Activated naive CD8-positive, alpha-beta T cell treated with anti-CD3 and anti-CD28 coated beads for 36 hours (primary cell): ENCODE measurements around the gene SPR. TPM values are rescaled to one million over a fixed set of nuclear protein-coding genes. Genes with fewer than 3 reads are reported as not detected.
"Not testable (repeated sequence)": the region's sequence is repeated elsewhere in the genome, so short reads cannot be mapped to it uniquely, and the experiment has no call there.

Experiments used
- DNase-seq: peaks from one replicate; pipeline ENCODE4 v3.0.0; 2021
- H3K27ac Mint-ChIP-seq: one replicate; pipeline ENCODE4 v1.8.0; 2022; ENCODE audit warnings: mild to moderate bottlenecking, moderate library complexity, mixed read lengths
- H3K27me3 Mint-ChIP-seq: one replicate; pipeline ENCODE4 v1.8.0; 2022; ENCODE audit warnings: mild to moderate bottlenecking, mixed read lengths
- H3K36me3 Mint-ChIP-seq: one replicate; pipeline ENCODE4 v1.8.0; 2021; ENCODE audit warnings: mild to moderate bottlenecking, mixed read lengths
- H3K4me1 Mint-ChIP-seq: one replicate; pipeline ENCODE4 v1.8.0; 2021; ENCODE audit warnings: mixed read lengths
- H3K4me3 Mint-ChIP-seq: one replicate; pipeline ENCODE4 v1.8.0; 2022; ENCODE audit warnings: mild to moderate bottlenecking, moderate library complexity, mixed read lengths
- H3K9me3 Mint-ChIP-seq: one replicate; pipeline ENCODE4 v1.8.0; 2022; ENCODE audit warnings: mixed read lengths
- total RNA-seq, 2 experiments: library from RNA; stranded (reverse); gene quantifications; one replicate each; pipeline ENCODE4 v1.2.3, GENCODE V29; 2021

The SPR gene
- total RNA-seq, 2 experiments from 2014 or later = 13.9 TPM

- no peak for DNase-seq
- H3K9me3 Mint-ChIP-seq = no peaks in the 10 kb centered on the region
- no peak overlapping the region for H3K4me3 Mint-ChIP-seq
- H3K27me3 Mint-ChIP-seq = peaks cover 48% of the 10 kb centered on the region
- peaks cover 3% of the 10 kb centered on the region for H3K36me3 Mint-ChIP-seq
- no peak overlapping the region for H3K27ac Mint-ChIP-seq
- no peaks in the 10 kb centered on the region for H3K4me1 Mint-ChIP-seq
Measured at GRCh38 chr2:72896446-72896845, 9.2 kb downstream of the SPR start.

- Mint-ChIP-seq H3K4me3 (no peak overlapping the region), H3K27me3 (peaks cover 48% of the 10 kb centered on the region), H3K9me3 (no peaks in the 10 kb centered on the region), H3K36me3 (no peaks in the 10 kb centered on the region), H3K4me1 (no peaks in the 10 kb centered on the region), H3K27ac (no peak overlapping the region)
- DNase-seq = no peak
Measured at GRCh38 chr2:72897785-72898584, 10.8 kb downstream of the SPR start.

GRCh38 chr2:72898585-72898906 is 11.3 kb downstream of the SPR start:
- no peaks in the 10 kb centered on the region for H3K36me3 Mint-ChIP-seq
- no peaks in the 10 kb centered on the region for H3K4me1 Mint-ChIP-seq
- no peak overlapping the region for H3K4me3 Mint-ChIP-seq
- peaks cover 47% of the 10 kb centered on the region for H3K27me3 Mint-ChIP-seq
- H3K27ac Mint-ChIP-seq = no peak overlapping the region
- no peak for DNase-seq
- no peaks in the 10 kb centered on the region for H3K9me3 Mint-ChIP-seq

- no peaks in the 10 kb centered on the region for H3K36me3 Mint-ChIP-seq
- DNase-seq = no peak
- H3K9me3 Mint-ChIP-seq = no peaks in the 10 kb centered on the region
- H3K27me3 Mint-ChIP-seq = peaks cover 47% of the 10 kb centered on the region
- H3K27ac Mint-ChIP-seq = no peak overlapping the region
- H3K4me1 Mint-ChIP-seq = no peaks in the 10 kb centered on the region
- no peak overlapping the region for H3K4me3 Mint-ChIP-seq
Measured at GRCh38 chr2:72900191-72900825, 13.1 kb downstream of the SPR start.

- Mint-ChIP-seq H3K4me3 (no peak overlapping the region), H3K27ac (no peak overlapping the region), H3K27me3 (peaks cover 48% of the 10 kb centered on the region), H3K36me3 (no peaks in the 10 kb centered on the region), H3K4me1 (no peaks in the 10 kb centered on the region), H3K9me3 (no peaks in the 10 kb centered on the region)
- DNase-seq = no peak
Measured at GRCh38 chr2:72901426-72901825, 14.2 kb downstream of the SPR start.

- not testable (repeated sequence) for H3K27ac Mint-ChIP-seq, H3K9me3 Mint-ChIP-seq, H3K4me1 Mint-ChIP-seq, H3K36me3 Mint-ChIP-seq, DNase-seq, H3K4me3 Mint-ChIP-seq
- peaks cover 79% of the 10 kb centered on the region for H3K27me3 Mint-ChIP-seq
Measured at GRCh38 chr2:72907369-72907768, 20.2 kb downstream of the SPR start.

- no peak for DNase-seq
- Mint-ChIP-seq H3K27ac (no peak overlapping the region), H3K9me3 (no peaks in the 10 kb centered on the region), H3K36me3 (no peaks in the 10 kb centered on the region), H3K4me3 (no peak overlapping the region), H3K4me1 (no peaks in the 10 kb centered on the region), H3K27me3 (peaks cover 78% of the 10 kb centered on the region)
Measured at GRCh38 chr2:72908741-72909140, 21.5 kb downstream of the SPR start.

GRCh38 chr2:72911256-72911655 is 24.0 kb downstream of the SPR start:
- no peaks in the 10 kb centered on the region for H3K36me3 Mint-ChIP-seq
- peaks cover 14% of the 10 kb centered on the region for H3K4me1 Mint-ChIP-seq
- H3K9me3 Mint-ChIP-seq = no peaks in the 10 kb centered on the region
- peaks cover 84% of the 10 kb centered on the region for H3K27me3 Mint-ChIP-seq
- H3K27ac Mint-ChIP-seq = no peak overlapping the region
- no peak for DNase-seq
- H3K4me3 Mint-ChIP-seq = no peak overlapping the region

GRCh38 chr2:72913486-72914205 is 26.4 kb downstream of the SPR start:
- H3K27ac Mint-ChIP-seq = no peak overlapping the region
- H3K9me3 Mint-ChIP-seq = no peaks in the 10 kb centered on the region
- no peaks in the 10 kb centered on the region for H3K36me3 Mint-ChIP-seq
- H3K27me3 Mint-ChIP-seq = peaks cover 81% of the 10 kb centered on the region
- peaks cover 22% of the 10 kb centered on the region for H3K4me1 Mint-ChIP-seq
- H3K4me3 Mint-ChIP-seq = no peak overlapping the region
- no peak for DNase-seq

- Mint-ChIP-seq H3K4me1 (peaks cover 23% of the 10 kb centered on the region), H3K4me3 (no peak overlapping the region), H3K36me3 (no peaks in the 10 kb centered on the region)
Measured at GRCh38 chr2:72914206-72914559, 27.0 kb downstream of the SPR start.

GRCh38 chr2:72914589-72915319 is 27.5 kb downstream of the SPR start:
- DNase-seq = no peak
- Mint-ChIP-seq H3K27me3 (peaks cover 83% of the 10 kb centered on the region), H3K27ac (no peak overlapping the region), H3K4me1 (peaks cover 26% of the 10 kb centered on the region), H3K36me3 (no peaks in the 10 kb centered on the region), H3K4me3 (peak overlapping the region; percentile 57), H3K9me3 (no peaks in the 10 kb centered on the region)

More at GRCh38 chr2:72914206-72914559, 27.0 kb downstream of the SPR start:
- H3K27ac Mint-ChIP-seq = no peak overlapping the region
- peaks cover 83% of the 10 kb centered on the region for H3K27me3 Mint-ChIP-seq
- no peaks in the 10 kb centered on the region for H3K9me3 Mint-ChIP-seq
- DNase-seq = no peak

- DNase-seq = no peak
- no peaks in the 10 kb centered on the region for H3K36me3 Mint-ChIP-seq
- peaks cover 82% of the 10 kb centered on the region for H3K27me3 Mint-ChIP-seq
- H3K27ac Mint-ChIP-seq = no peak overlapping the region
- no peaks in the 10 kb centered on the region for H3K9me3 Mint-ChIP-seq
- H3K4me3 Mint-ChIP-seq = peak overlapping the region; percentile 57
- H3K4me1 Mint-ChIP-seq = peaks cover 26% of the 10 kb centered on the region
Measured at GRCh38 chr2:72915320-72915906, 28.2 kb downstream of the SPR start.

- H3K27me3 Mint-ChIP-seq = peaks cover 82% of the 10 kb centered on the region
- H3K4me1 Mint-ChIP-seq = peaks cover 28% of the 10 kb centered on the region
- DNase-seq = peak; percentile 72
- no peaks in the 10 kb centered on the region for H3K9me3 Mint-ChIP-seq
- H3K4me3 Mint-ChIP-seq = peak overlapping the region; percentile 66
- no peaks in the 10 kb centered on the region for H3K36me3 Mint-ChIP-seq
- no peak overlapping the region for H3K27ac Mint-ChIP-seq
Measured at GRCh38 chr2:72915907-72916742, 28.9 kb downstream of the SPR start.

- DNase-seq = peak; percentile 26
- Mint-ChIP-seq H3K27ac (no peak overlapping the region), H3K36me3 (no peaks in the 10 kb centered on the region), H3K9me3 (no peaks in the 10 kb centered on the region), H3K27me3 (peaks cover 82% of the 10 kb centered on the region), H3K4me1 (peaks cover 28% of the 10 kb centered on the region), H3K4me3 (peak overlapping the region; percentile 72)
Measured at GRCh38 chr2:72916743-72917137, 29.5 kb downstream of the SPR start.
